GM21515 (cell line): Measurements from ENCODE around the gene CD84.
A peak's percentile ranks its signal among the peaks of the same experiment; 100 is the strongest.
"Not testable (repeated sequence)": the region's sequence is repeated elsewhere in the genome, so short reads cannot be mapped to it uniquely, and the experiment has no call there.

ENCODE experiments used
- ATAC-seq: cut with Tn5 transposase; IDR thresholded peaks from one replicate; pipeline ENCODE4 v1.9.1; 2021; ENCODE audit not compliant: unreplicated experiment

The CD84 gene

DNA sequence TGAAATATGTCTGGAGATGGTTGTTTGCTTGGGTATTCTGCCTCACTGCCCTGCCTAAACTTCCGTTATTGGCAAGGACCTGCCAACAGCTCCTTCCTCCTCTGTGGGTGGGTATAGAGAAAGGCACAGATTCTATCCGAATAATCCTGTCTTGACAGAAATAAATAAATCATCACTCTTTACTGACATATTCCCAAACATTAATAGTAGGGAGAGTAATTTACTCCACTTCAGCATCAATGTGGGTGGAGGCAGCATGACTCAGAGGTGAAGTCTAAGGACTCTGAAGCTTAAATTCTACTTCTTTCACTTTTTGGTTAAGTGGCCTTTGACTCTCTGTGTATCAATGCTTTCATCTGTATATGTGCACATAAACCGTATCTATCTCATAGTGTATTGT lies 2.9 kb downstream of the CD84 start:
- ATAC-seq = no peak

DNA sequence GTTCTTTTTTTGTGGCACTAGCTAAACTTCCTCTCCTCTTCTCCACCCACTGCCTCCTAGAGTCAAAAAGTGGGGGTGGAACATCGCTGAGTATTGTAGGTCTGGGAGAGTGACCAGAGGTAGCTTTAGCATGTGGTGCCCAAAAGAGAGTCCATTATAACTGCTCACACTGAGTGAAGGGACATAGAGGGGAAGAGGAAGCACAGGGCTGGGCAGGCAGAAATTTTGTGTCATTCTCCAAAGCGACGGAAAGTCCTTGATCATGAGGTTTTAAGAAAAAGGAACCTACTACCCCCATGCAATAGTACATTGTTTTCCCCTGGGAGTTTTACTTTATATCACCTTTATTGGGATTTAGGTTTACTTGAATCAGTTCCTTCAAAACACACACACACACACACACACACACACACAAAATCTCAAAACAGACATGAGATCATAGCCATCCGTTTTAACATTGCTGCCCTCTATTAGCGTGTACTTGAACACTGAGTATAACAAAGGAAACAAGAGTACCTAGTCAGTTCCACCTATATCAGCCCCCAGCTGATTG lies 4.1 kb downstream of the CD84 start:
- no peak for ATAC-seq

DNA sequence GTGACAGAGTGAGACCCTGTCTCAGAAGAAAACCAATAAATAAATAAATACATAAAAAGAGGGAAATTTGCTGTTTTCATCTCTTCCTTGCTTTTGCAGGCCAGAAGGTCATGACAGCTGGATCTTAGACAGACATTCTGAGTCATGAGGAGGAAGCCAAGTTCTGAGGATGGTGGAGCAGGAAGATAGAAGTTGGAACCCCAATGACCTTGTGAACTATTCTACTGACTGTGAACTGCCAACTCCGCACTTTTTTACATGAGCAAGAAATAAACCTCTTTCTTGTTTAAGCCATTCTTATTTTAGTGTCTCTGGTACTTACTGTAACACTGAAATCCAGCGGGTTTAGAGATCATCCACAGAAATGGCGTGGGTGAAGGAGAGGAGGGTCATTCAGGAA lies 8.5 kb downstream of the CD84 start:
- ATAC-seq = no peak

DNA sequence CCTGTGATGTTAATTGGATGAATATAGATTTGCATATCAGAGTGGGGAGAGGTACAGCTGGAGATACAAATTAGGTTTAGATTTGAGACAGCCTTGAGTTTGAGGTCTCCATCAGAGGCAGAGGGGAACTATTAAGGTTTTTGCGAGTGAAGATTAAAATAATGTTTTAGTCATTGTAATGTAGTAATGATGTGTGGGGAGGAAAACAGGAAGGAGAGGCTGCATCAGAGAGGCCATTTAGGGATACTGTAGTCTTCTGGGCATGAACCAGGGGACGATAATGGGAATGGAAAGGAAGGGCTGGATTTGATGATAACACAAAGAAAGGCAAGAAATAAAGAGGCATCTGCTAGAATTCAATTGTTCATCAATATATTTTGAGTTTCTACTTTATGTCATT lies 9.5 kb downstream of the CD84 start:
- no peak for ATAC-seq

DNA sequence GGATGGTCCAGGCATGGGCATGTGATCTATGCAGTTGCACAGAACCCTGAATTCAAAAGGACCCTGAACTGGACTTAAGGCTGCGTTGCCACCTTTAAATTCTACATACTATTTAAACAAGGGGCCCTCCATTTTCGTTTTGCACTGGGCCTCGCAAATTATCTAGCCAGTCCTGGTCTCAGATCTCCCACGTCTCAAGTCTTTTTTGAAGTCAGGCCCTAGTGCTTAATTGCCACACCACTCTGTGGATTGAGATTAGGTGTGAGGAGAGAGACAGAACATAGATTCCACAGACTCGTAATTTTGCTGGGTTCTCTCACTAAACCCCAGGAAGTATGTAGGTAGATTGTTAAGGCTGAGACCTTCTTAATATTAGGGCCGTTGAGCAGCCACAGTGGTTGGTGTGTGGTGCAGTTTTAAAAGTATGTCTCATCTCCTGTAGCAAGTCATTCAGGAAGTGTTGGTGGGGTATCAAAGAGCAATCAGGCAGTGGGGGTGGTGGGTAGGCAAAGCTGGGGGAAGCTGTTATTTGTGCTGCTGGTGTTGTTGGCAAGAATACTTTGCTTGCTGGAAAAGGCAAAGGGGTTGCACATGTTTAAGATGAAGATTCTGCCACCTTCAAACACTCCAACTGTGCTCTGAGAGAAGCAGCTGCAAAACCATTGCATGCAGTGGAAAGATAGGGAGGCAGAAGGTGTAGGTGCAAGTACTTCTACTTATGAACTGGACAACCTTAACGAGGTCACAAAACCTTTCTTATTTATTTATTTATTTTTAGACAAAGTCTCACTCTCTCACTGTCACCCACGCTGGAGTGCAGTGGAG lies 11.2 kb downstream of the CD84 start:
- ATAC-seq = no peak

DNA sequence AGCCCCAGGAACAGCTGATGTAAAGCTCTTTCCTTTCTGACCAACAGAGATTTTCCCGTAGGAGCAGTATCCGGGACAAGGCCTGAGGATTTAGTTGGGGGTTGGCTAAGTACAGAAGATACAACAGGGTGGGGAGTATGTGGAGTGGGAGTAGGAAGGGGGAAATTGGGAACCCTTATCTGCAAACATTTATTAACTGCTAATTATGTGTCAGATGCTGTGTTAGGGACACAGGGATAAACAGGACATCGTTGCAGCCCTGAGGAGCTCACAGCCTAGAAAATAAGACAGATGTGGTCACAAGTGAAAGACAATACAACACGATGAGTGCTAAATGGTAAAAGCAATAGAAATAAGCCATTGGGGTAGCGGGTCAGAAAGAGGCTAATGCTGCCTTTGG lies 12.0 kb downstream of the CD84 start:
- no peak for ATAC-seq

DNA sequence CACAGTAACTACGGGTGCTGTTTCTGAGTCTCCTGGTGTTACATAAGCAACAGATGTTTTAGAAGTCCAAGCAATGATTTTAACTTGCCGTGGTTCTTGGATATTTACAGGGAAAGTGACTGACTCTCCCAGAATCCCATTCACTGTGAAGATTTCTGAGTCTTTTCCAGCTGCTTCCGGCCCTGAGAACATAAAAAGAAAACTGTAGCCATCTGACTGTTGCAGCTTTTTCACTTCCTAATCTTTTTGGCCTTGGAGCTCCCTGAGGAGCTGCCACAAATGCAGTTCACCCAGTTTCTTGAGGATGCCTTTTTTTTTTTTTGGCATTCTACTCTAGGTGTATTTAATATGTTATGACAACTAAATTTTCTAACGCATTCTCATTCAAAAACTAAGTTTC lies 13.7 kb downstream of the CD84 start:
- no peak for ATAC-seq

DNA sequence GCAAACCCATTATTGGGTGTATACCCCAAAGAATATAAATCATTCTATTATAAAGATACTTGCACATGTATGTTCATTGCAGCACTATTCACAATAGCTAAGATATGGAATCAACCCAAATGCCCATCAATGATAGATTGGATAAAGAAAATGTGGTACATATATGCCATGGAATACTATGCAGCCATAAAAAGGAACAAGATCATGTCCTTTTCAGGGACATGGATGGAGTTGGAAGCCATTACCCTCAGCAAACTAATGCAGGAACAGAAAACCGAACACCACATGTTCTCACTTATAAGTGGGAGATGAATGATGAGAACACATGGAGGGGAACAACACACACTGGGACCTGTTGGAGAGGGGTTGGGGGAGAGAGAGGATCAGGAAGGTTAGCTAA lies 16.1 kb downstream of the CD84 start:
- not testable (repeated sequence) for ATAC-seq

DNA sequence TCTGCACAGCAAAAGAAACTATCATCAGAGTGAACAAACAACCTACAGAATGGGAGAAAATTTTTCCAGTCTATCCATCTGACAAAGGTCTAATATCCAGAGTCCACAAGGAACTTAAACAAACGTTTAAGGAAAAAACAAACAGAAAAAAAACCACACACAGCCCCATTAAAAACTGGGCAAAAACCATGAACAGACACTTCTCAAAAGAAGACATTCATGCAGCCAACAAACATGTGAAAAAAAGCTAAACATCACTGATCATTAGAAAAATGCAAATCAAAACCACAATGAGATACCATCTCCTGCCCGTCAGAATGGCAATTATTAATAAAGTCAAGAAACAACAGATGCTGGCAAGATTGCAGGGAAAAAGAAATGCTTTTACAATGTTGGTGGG lies 16.6 kb downstream of the CD84 start:
- ATAC-seq = not testable (repeated sequence)

DNA sequence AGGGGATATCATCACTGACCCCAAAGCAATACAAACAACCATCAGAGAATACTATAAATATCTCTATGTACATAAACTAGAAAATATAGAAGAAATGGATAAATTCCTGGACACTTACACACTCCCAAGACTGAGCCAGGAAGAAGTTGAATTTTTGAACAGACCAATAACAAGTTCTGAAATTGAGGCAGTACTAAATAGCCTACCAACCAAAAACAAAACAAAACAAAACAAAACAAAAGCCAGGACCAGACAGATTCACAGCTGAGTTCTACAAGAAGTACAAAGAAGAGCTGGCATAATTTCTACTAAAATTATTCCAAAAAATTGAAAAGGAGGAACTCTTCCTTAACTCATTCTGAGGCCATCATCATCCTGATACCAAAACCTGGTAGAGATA lies 18.5 kb downstream of the CD84 start:
- no peak for ATAC-seq

DNA sequence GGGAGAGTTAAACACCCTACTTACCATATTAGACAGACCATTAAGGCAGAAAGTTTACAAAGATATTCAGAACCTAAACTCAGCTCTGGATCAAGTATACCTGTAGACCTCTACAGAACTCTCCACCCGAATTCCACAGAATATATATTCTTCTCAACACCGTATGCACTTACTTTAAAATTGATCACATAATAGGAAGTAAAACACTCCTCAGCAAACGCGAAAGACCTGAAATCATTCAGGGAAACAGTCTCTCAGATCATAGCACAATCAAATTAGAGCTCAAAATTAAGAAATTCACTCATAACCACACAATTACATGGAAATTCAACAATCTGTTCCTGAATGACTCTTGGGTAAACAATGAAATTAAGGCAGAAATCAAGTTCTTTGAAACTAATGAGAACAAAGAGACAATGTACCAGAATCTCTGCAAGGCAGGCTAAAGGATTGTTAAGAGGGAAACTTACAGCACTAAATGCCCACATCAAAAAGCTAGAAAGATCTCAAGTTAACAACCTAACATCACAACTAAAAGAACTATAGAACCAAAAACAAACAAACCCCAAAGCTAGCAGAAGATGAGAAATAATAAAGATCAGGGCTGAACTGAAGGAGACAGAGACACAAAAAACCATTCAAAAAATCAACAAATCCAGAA lies 19.1 kb downstream of the CD84 start:
- no peak for ATAC-seq

DNA sequence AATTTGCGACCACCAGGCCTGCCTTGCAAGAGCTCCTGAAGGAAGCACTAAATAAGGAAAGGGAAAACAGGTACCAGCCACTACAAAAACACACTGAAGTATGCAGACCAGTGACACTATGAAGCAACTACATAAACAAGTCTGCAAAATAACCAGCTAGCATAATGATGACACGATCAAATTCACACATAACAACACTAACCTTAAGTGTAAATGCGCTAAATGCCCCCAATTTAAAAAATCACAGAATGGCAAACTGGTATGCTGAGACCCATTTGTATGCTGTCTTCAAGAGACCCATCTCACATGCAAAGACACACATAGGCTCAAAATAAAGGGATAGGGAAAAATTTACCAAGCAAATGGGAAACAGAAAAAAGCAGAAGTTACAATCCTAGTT lies 19.9 kb downstream of the CD84 start:
- not testable (repeated sequence) for ATAC-seq

DNA sequence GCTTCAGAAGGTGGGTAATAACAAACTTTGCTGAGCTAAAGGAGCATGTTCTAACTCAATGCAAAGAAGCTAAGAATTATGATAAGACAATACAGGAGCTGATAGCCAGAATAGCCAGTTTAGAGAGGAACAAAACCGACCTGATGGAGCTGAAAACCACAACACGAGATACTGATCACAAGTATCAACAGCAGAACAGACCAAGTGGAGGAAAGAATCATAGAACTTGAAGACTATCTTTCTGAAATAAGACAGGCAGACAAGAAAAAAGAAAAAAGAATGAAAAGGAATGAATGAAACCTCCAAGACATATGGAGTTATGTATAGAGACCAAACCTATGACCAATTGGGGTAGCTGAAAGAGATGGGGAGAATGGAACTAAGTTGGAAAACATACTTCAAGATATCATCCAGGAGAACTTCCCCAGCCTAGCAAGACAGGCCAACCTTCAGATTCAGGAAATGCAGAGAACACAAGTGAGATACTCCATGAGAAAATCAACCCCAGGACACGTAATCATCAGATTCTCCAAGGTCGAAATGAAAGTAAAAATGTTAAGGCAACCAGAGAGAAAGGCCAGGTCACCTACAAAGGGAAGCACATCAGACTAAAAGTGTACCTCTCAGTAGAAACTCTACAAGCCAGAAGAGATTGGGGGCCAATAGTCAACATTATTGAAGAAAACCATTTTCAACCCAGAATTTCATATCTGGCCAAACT lies 20.5 kb downstream of the CD84 start:
- no peak for ATAC-seq

DNA sequence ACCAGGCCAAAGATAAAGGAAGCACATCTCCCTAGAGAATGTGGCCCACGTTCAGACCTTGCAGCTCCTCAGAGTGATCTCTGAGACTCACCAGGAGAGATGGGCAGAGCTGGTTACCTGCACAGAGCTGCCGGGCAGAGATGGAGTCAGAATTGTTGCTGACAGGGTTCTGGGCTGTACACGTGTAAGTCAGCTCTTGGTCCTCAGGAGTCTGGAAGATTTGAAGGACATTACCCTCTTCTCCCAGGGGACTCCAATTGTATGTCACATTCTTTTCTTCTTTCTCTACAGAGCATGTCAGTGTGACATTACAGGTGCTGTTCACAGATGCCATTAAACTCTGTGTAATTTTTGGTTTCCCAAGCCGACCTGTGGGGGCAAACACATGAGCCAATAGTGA lies 25.5 kb downstream of the CD84 start:
- ATAC-seq = no peak

DNA sequence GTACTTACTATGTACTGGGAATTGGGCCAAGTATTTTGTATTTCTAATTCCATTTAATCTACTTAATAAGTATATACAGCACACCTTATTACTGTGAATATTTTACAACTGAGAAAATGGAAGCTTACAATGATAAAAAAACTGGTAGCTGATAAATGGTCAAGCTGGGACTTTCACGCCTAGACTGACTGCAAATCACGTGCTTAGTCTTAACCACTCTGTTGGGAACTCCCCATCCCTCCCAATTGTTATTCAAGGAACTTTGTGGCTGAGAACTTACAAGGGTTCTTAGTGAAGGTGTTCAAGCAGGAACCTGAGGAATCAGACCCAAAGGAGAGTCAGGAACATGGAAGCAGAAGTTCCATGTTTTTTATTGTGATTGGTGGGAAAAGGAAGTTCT lies 26.9 kb downstream of the CD84 start:
- ATAC-seq = no peak

DNA sequence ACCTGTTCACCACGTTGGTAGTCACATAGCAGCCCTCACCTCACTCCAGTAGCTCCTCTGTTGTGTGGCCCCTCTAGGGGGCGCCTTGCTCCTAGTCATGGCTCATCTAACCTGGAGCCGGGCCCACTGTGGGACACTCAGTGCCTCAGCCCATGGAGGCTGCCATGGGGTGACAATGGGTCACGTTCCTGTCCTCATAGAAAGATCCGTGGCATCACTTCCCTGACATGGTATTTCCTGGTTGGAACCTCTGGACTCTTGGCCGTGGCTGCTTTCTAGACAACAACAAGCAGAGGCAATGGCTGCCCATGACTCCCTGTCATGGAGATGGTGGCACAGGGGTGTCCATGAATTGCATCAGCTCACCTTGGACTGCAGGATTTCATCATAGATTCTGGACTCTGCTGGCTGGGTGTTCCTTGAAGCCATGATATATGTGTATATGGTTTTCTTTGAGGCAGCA lies 28.7 kb downstream of the CD84 start:
- no peak for ATAC-seq

DNA sequence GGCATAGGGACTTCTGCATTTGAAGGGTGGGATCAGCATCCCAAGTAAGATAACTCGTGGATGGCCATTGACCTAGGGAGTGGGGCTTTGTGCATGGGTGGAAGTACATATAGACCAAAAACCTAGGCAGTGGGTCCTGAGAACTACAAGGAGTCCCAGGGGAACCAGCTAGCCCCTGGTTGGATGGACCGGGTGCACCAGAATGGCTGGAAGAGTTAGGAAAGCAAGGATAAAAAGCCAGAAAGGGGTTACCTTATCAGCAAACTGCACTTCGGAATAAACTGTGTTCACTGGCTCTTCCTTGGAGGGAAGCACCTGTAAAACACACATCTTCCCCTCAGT lies 29.7 kb downstream of the CD84 start:
- ATAC-seq = no peak

DNA sequence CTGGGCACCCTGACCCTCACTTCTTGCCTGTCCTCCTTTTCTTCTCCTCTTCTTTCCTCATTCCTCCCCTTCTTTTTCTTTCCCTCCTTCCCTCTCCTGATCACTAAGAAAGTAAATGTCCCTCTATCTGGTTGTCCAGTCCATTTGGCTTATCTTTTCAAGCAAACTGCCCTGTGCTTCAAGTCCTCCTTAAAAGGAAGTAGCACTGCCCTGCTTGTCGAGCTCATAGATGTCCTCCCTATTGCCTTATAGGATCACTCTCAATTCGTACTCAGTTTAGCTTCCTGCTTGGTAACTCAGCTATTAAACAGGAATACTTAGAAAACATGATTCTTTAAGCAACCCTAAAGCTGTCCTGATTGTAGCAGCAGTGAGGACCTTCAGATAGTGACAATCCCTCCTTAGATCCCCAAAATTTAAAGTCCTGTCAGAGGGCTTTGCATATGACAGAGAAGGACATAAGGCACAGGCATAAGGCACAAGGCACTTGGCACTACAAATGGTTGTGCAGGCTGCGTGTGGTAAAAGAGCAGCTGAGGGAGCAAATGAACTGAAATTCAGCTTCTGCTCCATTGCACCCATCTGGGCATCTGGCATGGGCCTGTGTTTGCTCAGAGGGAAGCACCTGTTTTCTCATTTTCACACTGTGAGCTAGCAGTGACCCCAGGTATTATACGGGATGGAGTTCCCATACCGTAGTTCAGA lies 30.2 kb downstream of the CD84 start:
- peak; percentile 37 for ATAC-seq

DNA sequence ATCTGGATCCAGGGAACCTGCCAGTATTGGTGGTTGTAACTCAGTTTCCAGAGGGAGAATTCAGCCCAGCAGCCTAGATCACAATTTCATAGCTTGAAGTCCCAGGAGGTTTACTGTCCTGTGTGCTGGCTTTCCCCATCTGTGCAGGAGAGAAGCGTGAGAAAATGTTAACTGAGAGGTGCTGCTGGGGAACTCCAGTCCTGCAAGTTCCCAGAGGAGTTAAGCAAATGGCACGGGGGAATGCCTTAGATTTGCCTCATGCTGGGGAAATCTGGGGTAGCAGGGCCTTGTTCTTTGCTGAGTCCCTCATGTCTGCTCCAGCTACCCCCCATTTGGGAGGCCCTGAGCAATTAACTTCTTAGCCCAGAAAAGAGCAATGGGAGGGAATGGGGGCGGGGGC lies 31.1 kb downstream of the CD84 start:
- peak; percentile 56 for ATAC-seq

DNA sequence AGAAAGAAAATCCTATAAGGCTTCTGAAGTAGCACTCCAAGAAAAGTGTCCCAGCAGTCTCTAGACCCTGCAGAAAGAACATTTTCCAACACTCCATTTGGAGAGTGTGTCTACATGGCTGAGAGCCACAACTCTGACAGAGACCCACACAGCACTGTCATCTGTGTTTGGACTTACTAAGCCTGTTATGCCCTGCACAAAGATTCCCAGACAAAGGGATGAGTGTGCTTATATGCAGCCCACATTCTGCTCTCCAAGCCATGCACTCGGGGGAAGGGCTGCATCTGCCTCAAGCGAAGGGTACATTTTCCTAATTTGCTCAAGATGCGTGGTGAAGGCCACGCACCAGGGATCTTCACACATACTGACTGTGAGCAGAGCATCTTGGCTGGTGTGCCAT lies 31.9 kb downstream of the CD84 start:
- ATAC-seq = no peak

DNA sequence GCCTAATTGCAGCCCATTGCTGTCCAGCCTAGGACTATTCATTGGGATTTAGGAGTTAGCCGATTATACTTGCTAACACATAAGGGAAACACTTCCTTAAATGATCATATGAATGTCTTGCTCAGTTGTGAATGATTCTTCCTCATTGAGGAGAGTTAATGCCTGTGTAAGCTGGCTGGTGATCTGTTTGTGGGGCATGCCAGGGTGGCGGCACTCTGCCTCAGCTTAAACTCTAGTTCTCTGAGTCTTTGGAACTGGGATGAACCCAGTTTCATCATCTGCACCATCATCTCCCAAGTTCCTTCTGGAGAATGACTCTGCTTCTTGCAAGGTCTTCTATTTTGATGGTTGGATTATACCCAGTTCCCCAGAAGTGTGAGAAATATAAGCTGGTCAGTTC lies 32.4 kb downstream of the CD84 start:
- ATAC-seq = no peak
